ENCODE measurements around the gene SLC35F3.
"Not testable (repeated sequence)": the region's sequence is repeated elsewhere in the genome, so short reads cannot be mapped to it uniquely, and the experiment has no call there.

Gene SLC35F3

DNA sequence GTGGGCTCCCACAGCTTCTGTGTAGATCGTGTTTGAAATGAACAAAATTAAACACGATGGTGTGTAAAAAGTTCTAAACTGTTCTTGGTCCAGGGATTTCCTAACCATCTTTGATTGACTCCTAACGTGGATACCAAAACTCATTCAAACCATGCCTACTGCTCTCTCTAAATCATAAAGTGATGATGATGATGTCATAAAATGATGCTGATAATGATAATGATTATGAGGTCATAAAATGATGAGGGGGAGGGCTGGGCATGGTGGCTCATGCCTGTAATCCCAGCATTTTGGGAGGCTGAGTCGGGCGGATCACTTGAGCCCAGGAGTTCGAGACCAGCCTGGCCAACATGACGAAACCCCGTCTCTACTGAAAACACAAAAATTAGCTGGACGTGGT, 335.5 kb downstream of the SLC35F3 start:
- no peaks in the 10 kb centered on the region for H3K36me3 Mint-ChIP-seq
- no peak overlapping the region for H3K27ac Mint-ChIP-seq
- H3K9me3 Mint-ChIP-seq (ENCODE audit: low read depth), result no peaks in the 10 kb centered on the region
- no peak overlapping the region for H3K4me3 Mint-ChIP-seq
- peaks cover 1% of the 10 kb centered on the region for H3K4me1 Mint-ChIP-seq (ENCODE audit: low read depth)
- peaks cover 2% of the 10 kb centered on the region for H3K27me3 Mint-ChIP-seq

DNA sequence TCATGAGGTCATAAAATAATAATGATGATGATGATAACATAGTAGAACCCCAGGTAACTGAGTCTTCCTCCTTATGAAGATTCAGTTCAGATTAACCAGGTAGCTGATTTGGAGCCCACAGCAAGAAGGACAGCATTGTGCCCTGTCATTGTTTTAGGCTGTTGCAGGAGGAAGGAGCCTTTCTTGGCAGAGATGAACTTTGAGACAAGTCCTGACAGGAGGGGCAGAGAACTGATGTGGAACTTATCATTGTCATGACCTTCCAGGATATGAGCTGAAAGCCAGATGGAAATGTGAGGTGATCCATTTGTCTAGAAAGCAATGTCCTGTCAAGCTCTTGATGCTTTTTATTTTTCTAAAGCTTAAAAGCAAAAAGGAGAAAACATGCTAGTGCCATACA, 336.2 kb downstream of the SLC35F3 start:
- peaks cover 4% of the 10 kb centered on the region for H3K4me1 Mint-ChIP-seq (ENCODE audit: low read depth)
- H3K4me3 Mint-ChIP-seq, result no peak overlapping the region
- no peak overlapping the region for H3K27ac Mint-ChIP-seq
- H3K27me3 Mint-ChIP-seq, result peaks cover 2% of the 10 kb centered on the region
- no peaks in the 10 kb centered on the region for H3K36me3 Mint-ChIP-seq
- no peaks in the 10 kb centered on the region for H3K9me3 Mint-ChIP-seq (ENCODE audit: low read depth)

DNA sequence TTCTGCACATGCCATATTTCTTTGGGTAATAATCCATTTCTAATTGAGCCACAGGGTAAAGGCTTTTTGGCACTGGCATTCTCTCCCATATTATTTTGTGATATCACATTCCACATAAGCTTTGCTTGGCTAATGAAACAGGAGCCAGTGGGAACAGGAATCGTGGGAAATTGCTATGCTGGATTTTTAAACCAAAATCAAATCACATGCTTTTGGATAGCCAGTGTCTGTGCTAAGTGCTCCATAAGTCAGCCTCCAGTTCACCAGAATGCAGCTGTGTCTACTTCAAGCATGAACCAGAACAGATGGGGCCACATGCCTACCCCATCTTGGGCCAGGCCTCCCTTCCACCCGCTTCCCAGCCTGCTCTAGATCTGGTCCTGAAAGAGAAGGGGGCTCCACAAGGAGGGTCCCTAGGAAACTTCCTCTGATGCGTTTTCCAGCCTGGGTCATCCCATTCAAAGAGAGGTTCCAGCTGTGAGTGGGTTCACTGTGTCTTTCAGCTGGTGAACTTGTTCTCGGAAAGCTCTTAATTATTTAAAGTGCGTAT, 337.5 kb downstream of the SLC35F3 start:
- Mint-ChIP-seq H3K36me3 (no peaks in the 10 kb centered on the region), H3K4me1 (ENCODE audit: low read depth) (peaks cover 4% of the 10 kb centered on the region), H3K27me3 (peaks cover 3% of the 10 kb centered on the region), H3K27ac (no peak overlapping the region), H3K4me3 (no peak overlapping the region), H3K9me3 (ENCODE audit: low read depth) (no peaks in the 10 kb centered on the region)

DNA sequence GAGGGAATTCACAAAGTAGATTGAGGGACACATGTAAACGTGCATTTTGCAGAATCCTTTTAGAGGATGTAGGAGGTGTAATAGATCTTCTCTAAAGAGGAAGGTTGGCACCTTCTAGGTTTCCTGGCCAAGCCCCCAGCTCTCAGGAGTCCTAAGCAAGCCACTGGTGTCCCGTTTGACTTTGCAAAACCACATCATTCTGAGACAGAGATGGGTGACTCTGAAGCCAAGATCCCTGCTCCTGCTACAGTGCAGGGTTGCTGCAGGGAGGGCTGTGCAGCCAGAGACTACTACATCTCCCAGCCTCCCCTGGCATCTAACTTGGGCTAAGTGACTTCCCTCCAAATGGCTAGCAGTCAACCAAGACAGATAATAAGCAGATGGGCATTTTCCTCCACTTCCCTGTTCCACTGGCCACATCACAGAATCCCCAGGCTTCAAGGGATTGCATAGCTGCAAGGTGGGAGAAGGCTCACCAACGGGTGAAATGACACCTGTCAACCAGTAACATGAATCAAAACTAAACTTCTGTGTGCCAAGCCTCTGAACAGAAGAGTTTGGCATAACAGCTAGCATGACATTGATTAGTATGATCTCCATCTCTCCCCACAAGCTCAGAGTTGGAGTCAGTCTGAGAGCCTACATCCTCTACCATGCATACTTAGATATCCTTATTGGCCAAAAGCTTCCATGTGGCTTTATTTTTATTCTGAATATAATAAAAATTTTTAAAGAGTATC, 339.2 kb downstream of the SLC35F3 start:
- peaks cover 3% of the 10 kb centered on the region for H3K36me3 Mint-ChIP-seq
- peaks cover 8% of the 10 kb centered on the region for H3K9me3 Mint-ChIP-seq (ENCODE audit: low read depth)
- no peak overlapping the region for H3K27ac Mint-ChIP-seq
- H3K4me3 Mint-ChIP-seq, result no peak overlapping the region
- peaks cover 4% of the 10 kb centered on the region for H3K4me1 Mint-ChIP-seq (ENCODE audit: low read depth)
- peaks cover 4% of the 10 kb centered on the region for H3K27me3 Mint-ChIP-seq

DNA sequence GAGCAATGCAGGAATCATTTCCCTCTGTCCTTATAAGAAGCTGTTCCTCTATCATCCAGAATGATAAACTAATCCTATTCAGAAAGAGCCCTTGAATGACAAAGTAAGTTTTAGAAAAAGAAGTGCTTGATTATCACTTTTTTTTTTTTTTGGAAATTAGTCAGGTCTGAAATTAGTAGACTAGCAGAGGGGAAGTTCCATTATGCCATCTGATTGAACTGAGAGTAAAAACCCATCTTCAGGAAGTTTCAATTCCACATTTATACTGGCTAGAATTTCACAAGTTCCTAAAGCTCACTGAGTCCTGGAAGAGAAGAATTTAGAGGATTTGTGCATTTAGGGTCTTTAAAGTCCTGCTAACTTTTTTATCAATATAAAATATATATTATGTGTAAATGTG, 340.0 kb downstream of the SLC35F3 start:
- Mint-ChIP-seq H3K27ac (no peak overlapping the region), H3K9me3 (ENCODE audit: low read depth) (peaks cover 8% of the 10 kb centered on the region), H3K27me3 (peaks cover 2% of the 10 kb centered on the region), H3K36me3 (peaks cover 3% of the 10 kb centered on the region), H3K4me1 (ENCODE audit: low read depth) (peaks cover 4% of the 10 kb centered on the region), H3K4me3 (no peak overlapping the region)

DNA sequence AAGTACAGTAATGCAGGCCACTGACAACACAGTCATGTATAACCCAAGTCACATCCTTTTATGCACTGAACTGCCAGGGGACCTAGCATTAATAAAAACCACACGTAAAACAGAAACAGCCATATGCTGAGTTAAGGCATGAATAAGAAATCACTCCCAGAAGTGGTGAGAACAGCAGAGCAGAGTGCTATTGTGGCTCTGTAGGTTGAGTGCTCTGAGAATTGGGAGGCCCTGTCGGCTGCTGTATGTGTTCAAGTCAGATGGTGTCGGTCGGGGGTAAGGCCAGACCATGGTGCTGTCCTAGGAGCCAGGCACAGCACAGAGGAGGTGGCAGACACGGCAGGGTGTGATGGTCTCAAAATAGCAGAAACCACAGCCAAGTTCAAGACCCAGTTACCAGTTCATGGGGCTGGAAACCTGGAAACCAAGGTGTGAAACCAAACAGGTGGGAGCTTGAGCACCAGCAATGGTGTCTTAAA, 342.2 kb downstream of the SLC35F3 start:
- H3K9me3 Mint-ChIP-seq (ENCODE audit: low read depth), result peaks cover 8% of the 10 kb centered on the region
- H3K4me3 Mint-ChIP-seq, result no peak overlapping the region
- H3K27me3 Mint-ChIP-seq, result peaks cover 4% of the 10 kb centered on the region
- peaks cover 3% of the 10 kb centered on the region for H3K36me3 Mint-ChIP-seq
- H3K27ac Mint-ChIP-seq, result no peak overlapping the region
- H3K4me1 Mint-ChIP-seq (ENCODE audit: low read depth), result peaks cover 4% of the 10 kb centered on the region

DNA sequence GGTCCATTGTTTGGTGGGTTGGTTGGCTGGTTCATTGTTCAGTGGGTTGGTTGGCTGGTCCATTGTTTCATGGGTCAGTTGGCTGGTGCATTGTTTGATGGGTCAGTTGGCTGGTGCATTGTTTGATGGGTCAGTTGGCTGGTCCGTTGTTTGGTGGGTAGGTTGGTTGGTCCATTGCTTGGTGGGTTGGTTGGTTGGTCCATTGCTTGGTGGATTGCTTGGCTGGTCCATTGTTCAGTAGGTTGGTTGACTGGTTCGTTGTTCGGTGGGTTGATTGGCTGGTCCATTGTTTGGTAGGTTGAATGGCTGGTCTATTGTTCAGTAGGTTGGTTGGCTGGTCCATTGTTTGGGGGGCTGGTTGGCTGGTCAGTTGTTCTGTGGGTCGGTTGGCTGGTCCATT, 343.3 kb downstream of the SLC35F3 start:
- H3K27me3 Mint-ChIP-seq; H3K27ac Mint-ChIP-seq; H3K4me1 Mint-ChIP-seq (ENCODE audit: low read depth); H3K4me3 Mint-ChIP-seq; H3K36me3 Mint-ChIP-seq; H3K9me3 Mint-ChIP-seq (ENCODE audit: low read depth): not testable (repeated sequence)

DNA sequence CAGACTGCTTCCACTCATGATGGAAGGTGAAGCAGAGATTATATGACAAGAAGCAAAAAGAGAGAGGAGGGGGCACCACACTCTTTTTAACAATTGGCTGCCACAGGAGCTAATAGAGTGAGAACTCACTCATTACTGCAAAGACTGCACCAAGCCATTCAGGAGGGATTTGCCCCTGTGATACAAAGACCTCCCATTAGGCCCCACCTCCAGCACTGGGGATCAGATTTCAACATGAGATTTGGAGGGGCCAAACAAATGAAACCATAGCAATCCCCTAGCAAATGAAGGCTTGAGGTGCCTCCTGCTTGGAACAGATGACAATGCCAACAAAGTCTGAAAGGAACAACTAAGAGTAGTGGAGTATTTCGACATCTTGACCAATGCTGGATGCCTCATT, 346.3 kb downstream of the SLC35F3 start:
- Mint-ChIP-seq H3K27me3 (peaks cover 4% of the 10 kb centered on the region), H3K36me3 (peaks cover 3% of the 10 kb centered on the region), H3K4me3 (no peak overlapping the region), H3K27ac (no peak overlapping the region), H3K4me1 (ENCODE audit: low read depth) (no peaks in the 10 kb centered on the region), H3K9me3 (ENCODE audit: low read depth) (peaks cover 11% of the 10 kb centered on the region)

DNA sequence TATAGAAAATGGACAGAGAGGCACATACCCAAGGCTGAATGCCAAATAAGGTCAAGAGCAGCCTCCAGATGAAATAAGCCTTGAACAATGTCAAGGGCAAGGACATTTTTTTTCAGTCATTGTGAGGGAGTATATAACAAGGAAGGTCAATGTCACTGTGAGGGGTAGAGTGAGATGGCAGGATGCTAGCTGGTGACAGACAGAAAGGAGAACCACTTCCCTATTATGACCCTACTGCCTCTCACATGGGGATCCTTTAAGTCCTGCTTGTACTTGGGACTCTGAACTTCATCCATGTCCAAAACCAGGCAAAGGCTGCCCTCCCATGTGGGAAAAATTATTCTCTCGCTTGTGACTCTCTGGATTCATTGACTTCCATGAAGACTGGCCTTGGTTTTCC, 349.3 kb downstream of the SLC35F3 start:
- no peak overlapping the region for H3K4me3 Mint-ChIP-seq
- no peak overlapping the region for H3K27ac Mint-ChIP-seq
- H3K9me3 Mint-ChIP-seq (ENCODE audit: low read depth), result peaks cover 12% of the 10 kb centered on the region
- H3K4me1 Mint-ChIP-seq (ENCODE audit: low read depth), result no peaks in the 10 kb centered on the region
- H3K27me3 Mint-ChIP-seq, result peaks cover 6% of the 10 kb centered on the region
- peaks cover 3% of the 10 kb centered on the region for H3K36me3 Mint-ChIP-seq

DNA sequence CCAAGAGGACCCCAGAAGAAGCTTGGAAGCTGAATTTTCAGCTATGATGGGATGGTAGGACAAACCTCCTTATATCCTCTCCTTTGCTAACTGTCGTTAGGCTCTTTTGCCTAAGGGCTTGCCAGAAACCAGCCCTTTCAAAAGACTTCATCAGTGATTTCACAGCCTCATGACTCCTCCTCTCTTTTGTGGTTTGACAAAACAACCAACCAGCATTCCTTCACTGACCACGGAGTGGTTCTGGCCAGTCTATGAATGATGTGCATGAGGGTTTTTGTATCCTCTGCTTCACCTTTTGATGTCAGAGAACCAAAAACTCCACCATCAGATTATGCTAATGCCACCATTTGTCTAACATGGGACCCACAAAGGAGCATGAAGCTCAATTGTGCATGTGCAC, 351.9 kb downstream of the SLC35F3 start:
- Mint-ChIP-seq H3K27me3 (peaks cover 4% of the 10 kb centered on the region), H3K9me3 (ENCODE audit: low read depth) (peaks cover 13% of the 10 kb centered on the region), H3K36me3 (peaks cover 3% of the 10 kb centered on the region)

DNA sequence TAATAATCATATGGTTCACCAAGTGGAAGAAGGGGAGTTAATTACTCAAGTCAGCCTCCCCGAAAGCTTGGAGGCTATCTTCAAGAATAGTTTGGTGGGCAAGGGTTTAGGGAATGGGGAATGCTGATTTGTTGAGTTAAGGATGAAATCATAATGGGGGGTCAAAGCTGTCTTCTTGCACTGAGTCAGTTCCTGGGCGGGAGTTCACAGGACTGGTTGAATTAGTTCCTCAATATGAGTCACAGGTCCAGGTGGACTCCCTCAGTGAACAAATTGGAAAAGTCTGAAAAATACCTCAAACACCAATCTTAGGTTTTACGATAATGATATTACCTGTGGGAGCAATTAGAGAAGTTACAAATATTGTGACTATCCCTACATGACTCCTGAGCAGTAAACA, 353.6 kb downstream of the SLC35F3 start:
- Mint-ChIP-seq H3K4me1 (ENCODE audit: low read depth) (peaks cover 7% of the 10 kb centered on the region), H3K27me3 (peaks cover 4% of the 10 kb centered on the region), H3K36me3 (peaks cover 3% of the 10 kb centered on the region), H3K4me3 (no peak overlapping the region), H3K9me3 (ENCODE audit: low read depth) (peaks cover 13% of the 10 kb centered on the region), H3K27ac (no peak overlapping the region)

More for the DNA sequence above, 351.9 kb downstream of the SLC35F3 start:
- Mint-ChIP-seq H3K4me1 (ENCODE audit: low read depth) (peaks cover 7% of the 10 kb centered on the region), H3K27ac (no peak overlapping the region), H3K4me3 (no peak overlapping the region)

DNA sequence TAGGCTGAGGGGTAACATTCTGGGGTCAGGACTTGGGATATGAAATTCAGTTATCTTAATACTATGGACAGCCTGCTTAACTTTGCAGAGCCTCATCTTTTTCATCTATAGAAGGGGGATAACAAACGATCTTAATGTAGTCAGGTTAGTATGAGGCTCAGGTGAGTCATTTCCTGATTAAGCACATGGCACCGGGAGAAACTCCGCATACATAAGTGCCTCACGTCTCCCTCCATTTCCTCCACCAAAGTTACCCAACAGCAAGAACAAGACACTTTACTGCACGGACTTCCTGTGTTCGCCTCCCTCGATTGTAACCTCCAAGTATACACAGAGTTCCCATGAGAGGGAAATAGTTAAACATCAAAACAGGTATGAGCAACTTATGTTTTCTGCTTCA, 356.1 kb downstream of the SLC35F3 start:
- peaks cover 10% of the 10 kb centered on the region for H3K9me3 Mint-ChIP-seq (ENCODE audit: low read depth)
- H3K4me1 Mint-ChIP-seq (ENCODE audit: low read depth), result peaks cover 7% of the 10 kb centered on the region
- peak overlapping the region; percentile 46 for H3K27ac Mint-ChIP-seq
- peaks cover 4% of the 10 kb centered on the region for H3K27me3 Mint-ChIP-seq
- peak overlapping the region; percentile 46 for H3K4me3 Mint-ChIP-seq
- H3K36me3 Mint-ChIP-seq, result peaks cover 3% of the 10 kb centered on the region

DNA sequence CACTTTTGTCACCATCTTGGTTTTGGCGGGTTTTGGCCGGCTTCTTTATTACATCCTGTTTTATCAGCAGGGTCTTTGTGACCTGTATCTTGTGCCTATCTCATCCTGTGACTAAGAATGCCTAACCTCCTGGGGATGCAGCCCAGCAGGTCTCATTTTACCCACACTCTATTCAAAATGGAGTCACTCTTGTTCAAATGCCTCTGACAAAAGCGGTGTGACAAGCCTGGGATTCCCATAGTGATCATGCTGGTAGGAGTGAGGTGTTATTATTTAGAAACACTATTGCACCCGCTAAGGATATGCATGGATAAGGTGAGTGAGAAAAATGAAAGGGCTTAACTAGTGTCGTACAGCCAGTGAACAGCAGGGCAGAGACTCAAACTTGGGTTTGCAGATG, 357.1 kb downstream of the SLC35F3 start:
- H3K4me3 Mint-ChIP-seq, result no peak overlapping the region
- peaks cover 4% of the 10 kb centered on the region for H3K27me3 Mint-ChIP-seq
- H3K36me3 Mint-ChIP-seq, result peaks cover 3% of the 10 kb centered on the region
- peaks cover 7% of the 10 kb centered on the region for H3K4me1 Mint-ChIP-seq (ENCODE audit: low read depth)
- no peak overlapping the region for H3K27ac Mint-ChIP-seq
- H3K9me3 Mint-ChIP-seq (ENCODE audit: low read depth), result peaks cover 10% of the 10 kb centered on the region

DNA sequence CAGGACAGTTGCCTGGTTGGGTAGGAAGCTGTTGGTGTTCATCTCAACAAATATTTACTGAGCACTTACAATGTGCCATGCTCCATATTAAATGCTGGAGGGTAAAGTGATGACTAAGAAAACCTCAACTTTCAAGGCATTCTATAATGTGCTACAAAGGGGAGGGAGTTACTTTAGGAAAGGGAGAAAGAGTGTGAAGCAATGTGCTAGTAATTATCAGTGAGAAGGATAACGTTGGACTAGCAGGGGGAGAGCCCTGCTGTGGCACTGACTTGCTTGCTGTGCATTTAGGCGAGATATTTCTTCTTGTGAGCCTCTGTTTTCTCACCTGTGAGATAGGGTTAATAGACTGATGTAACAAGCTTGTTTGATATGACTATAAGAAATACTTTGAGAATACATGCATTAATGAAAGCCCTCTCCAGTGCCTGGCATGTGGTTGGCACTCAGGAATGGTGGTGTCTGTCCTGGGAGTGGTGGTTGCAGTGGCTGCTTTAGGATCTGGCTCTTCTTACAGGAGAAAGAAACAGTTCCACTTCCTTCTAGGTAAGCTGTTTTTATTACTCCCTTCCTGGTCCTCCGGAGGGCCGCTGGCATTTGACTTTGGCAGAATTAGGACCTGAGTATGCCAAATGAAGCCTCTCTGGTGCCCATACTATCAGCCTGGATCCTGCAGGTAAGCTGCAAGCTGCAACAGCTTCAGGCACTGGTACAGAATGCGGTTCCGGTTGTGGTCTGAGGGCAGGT, 357.7 kb downstream of the SLC35F3 start:
- Mint-ChIP-seq H3K9me3 (ENCODE audit: low read depth) (peaks cover 9% of the 10 kb centered on the region), H3K27me3 (peaks cover 2% of the 10 kb centered on the region), H3K27ac (no peak overlapping the region)

DNA sequence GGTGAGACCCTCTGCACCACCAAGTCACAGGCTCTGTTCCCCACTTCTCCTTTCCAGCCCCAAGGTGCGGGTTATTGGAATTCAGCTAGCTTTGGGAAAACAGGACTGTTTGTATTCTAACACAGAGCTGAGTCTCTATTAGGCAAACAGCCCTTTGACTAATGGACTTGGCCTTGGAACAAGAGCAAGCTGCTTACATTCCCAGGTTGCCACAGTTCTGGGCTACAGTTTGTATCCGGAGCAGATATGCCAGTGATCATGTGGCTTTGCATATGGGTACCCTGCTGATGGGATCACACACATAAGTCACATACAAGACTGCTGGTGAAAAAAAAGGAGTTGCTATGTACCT, 358.3 kb downstream of the SLC35F3 start:
- H3K9me3 Mint-ChIP-seq (ENCODE audit: low read depth), result peaks cover 4% of the 10 kb centered on the region

More for the DNA sequence above, 357.7 kb downstream of the SLC35F3 start:
- H3K4me3 Mint-ChIP-seq, result no peak overlapping the region
- H3K36me3 Mint-ChIP-seq, result peaks cover 2% of the 10 kb centered on the region
- H3K4me1 Mint-ChIP-seq (ENCODE audit: low read depth), result peaks cover 7% of the 10 kb centered on the region

More for the DNA sequence above, 358.3 kb downstream of the SLC35F3 start:
- H3K4me3 Mint-ChIP-seq, result no peak overlapping the region
- H3K27ac Mint-ChIP-seq, result no peak overlapping the region
- no peaks in the 10 kb centered on the region for H3K36me3 Mint-ChIP-seq
- H3K27me3 Mint-ChIP-seq, result no peaks in the 10 kb centered on the region
- H3K4me1 Mint-ChIP-seq (ENCODE audit: low read depth), result peaks cover 7% of the 10 kb centered on the region

Data from activated naive CD8-positive, alpha-beta T cell (primary cell).